Measurements from ENCODE around the gene SHISA5.

The SHISA5 gene

DNA sequence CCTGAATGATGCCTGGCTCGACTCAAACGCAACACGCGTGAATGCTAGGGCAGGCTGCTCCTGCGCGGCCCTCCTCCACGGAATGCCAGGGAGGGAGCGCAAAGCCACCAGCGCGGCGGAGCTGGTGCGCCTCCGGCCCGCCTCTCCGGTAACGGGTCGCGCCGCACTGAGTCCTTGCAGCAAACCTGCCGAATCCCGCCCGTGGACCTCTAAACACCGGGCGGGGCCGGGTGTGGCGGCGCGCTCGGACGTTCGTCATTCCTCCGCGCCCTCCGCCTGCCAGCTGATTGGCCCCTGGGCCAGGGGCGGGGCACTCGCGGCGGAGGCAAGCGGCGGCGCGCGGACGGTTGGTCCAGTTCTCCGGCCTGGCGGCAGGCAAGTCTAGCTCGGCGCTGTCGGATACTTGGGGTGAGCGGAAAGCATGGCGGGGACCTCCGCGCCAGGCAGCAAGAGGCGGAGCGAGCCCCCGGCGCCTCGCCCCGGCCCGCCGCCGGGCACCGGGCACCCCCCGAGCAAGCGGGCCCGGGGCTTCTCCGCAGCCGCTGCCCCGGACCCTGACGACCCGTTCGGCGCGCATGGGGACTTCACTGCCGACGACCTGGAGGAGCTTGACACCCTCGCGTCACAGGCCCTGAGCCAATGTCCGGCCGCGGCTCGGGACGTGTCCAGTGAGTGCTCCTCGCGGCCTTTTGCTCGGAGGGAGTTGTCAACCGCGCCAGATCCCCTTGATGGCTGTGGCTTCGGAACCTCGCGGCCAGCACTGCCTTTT is 57.4 kb downstream of the SHISA5 start, which contains the start of gene ATRIP:
Gene ATRIP, plus strand, starts transcription at position 313 of the 769 bp plus-strand sequence. Its CDS starts 109 bp downstream, at position 422.
- DNase-seq = peak; percentile 65

DNA sequence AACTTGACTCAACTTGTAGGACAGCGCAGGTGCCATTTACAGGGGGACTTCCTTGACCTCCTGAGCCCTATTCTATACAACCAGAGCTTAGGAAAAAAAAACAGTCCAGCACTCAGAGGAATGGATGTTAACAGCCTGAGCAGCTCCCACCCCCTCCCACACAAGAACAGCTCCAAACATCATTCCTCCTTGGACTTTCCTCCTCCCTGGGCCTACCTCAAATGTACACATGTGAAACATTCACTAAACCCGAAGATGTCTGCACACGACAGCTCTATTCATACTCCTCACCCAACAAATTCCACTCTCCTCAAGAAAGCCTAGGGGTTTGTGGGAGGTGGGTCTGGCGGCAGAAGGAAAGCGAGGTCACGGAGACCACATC is 57.9 kb downstream of the SHISA5 start:
- no peak for DNase-seq

DNA sequence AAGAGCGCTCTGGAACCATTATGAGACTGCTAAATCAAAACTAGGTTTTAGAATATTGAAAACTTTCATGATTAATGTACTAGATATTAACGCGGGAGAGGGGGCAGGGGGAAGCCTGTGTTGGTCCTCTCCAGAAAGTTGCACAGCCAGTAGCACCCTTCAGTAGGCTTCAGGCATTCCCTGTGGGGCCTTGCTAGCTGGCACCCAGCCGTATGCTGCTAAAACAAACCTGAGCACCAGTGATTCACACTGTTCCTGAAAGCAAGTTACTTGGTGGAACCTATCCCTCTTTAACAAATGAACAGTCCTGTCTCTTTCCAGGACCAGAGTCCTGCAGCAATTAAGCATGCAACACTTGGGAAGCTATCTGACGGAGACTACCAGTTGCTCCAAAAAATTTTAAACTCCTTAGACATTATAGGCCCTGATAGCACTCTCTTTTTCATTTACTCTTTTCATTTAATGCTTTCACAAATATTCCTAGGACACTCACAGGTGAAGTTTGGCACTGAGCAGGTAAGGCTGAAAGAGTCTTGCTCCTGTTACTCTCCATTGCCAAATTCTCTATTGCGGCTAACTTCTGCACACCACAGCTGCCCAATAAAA is 58.6 kb downstream of the SHISA5 start:
- DNase-seq = no peak

DNA sequence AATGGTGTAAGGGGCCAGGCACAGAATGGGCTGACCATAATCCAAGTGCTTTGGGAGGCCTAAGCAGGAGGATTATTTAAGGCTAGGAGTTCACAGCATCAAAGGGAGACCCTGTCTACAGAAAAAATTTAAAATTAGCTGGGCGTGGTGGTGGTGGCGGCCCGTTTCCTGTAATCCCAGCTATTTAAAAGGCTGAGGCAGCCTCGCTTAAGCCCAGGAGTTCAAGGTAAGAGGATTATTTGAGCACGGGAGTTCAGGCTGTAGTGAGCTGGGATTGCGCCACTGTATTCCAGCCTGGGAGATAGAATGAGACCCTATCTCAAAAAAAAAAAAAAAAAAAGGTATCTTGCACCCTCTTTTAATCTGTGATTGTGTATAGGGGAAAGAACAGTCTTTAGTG is 62.0 kb downstream of the SHISA5 start:
- no peak for DNase-seq

DNA sequence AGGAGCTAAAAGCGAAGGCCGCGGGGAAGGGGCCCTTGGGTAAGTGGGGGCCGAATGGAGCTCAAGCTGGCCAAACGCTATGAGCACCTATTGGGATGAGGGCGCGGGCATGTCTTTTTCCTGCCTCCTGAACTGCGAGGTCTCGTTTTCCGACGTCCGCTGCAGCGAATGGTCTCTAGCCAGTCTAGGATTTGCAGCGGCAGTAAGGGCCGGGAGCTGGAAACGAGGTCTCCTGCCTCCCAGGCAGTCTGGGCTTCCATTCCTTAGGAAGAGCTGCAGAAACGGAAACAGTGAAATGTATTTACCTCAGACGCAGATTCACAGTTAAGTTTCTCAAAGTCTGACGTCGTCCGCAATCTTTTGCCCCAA is 63.4 kb downstream of the SHISA5 start:
- DNase-seq = no peak

DNA sequence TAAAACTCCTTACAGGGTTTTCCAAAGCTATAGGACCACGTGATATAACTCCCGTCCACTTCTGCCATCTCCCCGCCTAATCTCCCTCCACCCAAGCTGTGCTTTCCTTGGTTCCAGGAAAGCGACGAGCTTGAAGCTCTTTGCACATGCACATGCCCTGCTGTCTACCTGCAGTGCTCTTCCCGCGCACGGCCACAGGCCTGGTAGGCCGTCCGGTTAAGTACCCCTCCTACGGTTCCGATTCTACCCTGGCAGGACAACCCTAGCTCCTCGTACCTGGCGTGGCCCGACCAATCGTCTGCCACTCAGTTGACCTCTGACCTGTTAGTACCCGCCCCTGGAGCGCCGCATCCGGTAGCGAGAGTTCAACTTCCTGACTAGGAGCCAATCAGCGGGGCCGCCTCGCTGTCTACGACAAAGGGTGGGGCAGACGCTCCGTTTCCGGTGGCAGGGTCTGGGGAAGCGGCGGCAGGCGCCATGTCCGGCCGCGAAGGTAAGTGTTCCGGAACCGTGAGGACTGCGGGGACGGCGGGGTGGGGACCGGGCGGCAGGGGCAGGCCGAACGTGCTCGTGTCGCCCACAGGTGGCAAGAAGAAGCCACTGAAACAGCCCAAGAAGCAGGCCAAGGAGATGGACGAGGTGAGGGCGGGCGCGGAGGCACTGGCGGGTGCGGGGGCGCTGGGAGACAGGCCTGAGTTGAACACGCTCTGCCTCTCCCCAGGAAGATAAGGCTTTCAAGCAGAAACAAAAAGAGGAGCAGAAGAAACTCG is 64.0 kb downstream of the SHISA5 start, which contains the start of the genes CCDC51 and TMA7:
Gene CCDC51, minus strand, starts transcription at position 300 of the 770 bp plus-strand sequence. CDS start 4,991 bp downstream, outside the sequence.
Gene TMA7, plus strand, starts transcription at position 438 of the 770 bp plus-strand sequence. Its CDS starts 40 bp downstream, at position 478.
- peak; percentile 87 for DNase-seq

DNA sequence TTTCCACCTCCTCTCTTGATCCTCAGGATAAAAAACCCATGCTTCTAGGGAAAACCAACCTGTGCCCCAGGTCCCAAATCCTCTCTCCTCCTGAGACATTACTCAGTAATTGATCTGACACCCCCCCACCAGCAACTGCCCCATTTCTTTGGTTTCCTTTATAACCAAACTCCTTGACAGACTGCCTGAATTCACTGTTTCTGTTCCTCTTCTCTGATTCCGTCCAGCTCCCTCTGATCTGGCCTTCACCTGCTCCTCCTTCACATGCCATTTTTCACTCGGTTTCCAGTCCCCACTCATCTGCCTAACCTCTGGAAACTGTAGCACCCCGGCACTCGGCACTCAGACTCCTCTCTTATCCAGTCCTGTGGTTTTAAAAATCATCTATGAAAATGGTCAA is 66.2 kb downstream of the SHISA5 start:
- no peak for DNase-seq

DNA sequence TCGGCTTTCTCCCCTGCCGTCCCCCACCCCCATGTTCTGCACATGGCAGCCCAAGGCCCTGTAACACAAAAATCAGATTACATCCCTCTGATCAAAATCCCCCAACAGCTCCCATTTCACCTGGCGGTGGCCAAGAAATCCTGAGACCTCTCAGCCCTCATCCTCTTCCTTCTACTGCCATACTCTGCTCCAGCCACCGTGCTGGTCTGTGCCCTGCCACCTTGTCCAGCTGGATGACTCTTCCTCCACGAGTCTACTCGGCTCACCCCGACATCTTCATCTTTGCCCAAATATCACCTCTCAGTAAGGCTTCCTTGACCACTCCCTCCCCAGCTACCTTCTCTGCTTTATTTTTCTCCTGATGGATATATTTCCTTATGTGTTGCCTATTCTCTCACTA is 67.1 kb downstream of the SHISA5 start:
- no peak for DNase-seq

DNA sequence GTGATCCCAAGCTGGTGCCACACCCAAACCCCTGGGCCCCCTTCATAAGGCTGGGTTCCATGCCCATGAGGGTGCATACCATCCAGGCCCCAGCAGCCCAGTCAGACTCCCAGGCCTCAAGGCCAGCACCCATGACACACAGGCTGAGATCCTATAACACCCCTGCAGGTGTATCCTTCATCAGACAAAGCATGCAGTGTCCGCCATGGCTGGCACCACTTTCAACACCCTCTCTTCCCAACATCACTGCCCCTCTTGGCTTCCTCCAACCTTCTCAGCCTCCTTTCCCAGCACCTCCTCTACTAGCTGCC is 67.5 kb downstream of the SHISA5 start:
- no peak for DNase-seq

DNA sequence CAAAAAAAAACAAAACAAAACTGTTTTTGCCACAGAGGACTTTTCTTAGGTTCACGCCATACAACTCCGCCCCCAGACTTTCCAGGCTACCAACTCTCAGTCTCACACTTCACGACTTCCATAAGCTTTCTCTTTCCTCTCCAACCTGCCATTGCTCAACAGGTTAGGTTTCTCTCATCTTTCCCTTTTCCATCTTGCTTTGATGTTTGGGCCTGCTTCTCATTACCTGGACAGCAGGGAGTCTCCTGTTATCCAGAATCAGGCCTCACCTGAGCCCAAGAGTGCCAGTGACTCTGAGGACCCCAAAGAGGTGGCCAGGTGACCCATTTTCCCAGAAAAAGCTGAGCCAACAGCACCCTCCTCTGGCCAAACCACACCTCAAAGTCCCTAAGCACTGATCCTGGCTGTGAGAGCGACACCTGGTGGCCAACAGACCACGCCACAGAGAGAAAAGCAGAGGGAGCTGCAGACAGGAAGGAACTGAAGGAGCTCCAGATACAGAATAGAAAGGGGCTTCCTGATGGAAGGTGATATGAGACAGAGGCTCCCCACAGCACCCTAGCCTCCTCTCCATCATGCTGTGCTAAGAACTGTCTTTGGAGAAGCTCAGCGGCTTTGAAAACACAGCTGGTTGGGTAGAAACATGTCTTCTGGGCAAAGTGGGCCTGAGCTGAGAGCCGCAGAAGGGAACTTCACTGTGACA is 68.0 kb downstream of the SHISA5 start:
- DNase-seq = peak; percentile 81

DNA sequence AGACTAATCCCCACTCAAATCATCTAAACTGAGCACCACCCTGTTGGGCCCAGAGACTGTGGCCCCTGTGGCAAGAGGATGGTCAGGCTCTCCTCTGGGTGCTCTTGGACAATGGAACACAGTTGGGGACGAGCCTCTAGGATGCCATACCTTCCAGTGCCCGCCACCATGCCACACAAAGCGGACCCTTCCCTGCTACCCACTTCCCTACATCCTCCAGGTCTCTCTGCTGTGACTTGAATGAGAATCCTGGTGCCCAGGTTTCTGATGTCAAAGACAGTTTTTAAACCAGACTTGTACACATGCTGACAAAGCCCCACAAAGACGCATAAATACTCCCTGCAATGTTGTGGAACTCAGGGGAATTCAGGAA is 68.8 kb downstream of the SHISA5 start:
- DNase-seq = no peak

DNA sequence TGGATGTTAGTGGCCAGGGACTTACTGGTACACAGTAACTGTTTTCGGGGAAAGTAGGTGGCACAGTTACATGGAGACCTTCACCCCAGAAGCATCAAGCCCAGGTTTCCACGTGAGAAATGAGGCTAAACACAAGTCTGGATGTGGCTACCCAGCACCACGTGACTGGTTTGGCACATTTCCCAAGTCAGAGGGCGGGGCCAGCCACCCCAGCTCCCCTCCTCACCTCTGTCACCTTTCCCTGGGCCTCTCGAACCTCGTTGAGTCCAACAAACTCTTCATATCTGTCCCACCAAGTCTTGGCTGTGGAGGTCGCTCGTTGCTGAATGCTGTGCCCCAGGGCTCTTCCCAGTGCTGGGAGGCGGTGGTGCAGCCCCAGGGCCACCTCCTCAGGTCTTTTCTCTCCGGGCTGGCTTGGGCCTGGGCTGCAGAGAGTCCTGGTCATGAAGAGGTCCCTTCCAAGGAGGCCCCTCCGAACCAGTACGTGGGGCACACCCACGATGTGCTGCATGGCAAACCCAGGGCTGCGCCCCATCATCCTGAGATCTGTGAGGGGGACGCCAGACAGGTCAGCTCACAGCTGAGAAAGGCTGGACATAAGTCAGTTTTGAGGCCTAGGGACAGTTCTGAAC is 69.3 kb downstream of the SHISA5 start:
- DNase-seq = no peak

DNA sequence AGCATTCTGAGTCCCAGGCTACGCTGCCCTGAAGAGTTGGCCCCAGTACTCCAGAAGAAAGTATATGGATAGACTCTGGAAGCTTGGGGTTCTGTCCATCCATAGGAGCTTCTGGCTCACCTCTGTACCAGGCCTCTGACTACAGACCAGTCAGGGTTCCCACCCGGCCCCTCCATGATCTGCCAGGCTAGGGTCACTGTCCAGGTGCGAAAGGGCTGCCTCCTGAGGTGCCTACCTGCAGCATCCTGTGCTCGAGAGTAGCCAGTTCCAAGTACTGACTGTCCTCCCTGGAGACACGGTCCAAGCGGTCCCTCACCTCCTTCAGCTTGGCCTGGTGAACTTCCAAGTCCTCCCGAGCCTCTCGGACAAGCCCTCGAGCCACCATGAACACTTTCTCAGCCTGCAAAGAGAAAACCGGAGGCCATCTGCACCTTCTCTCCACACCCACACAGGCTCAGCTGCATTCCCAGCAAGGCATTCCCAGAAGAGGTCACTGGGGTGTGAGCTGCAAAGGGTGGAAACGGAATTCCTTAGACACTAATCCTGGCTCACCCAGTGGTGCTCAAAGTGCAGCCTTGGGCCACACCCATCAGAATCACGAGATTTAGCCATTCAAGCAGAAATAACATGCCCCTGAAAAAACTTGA is 70.4 kb downstream of the SHISA5 start:
- no peak for DNase-seq

DNA sequence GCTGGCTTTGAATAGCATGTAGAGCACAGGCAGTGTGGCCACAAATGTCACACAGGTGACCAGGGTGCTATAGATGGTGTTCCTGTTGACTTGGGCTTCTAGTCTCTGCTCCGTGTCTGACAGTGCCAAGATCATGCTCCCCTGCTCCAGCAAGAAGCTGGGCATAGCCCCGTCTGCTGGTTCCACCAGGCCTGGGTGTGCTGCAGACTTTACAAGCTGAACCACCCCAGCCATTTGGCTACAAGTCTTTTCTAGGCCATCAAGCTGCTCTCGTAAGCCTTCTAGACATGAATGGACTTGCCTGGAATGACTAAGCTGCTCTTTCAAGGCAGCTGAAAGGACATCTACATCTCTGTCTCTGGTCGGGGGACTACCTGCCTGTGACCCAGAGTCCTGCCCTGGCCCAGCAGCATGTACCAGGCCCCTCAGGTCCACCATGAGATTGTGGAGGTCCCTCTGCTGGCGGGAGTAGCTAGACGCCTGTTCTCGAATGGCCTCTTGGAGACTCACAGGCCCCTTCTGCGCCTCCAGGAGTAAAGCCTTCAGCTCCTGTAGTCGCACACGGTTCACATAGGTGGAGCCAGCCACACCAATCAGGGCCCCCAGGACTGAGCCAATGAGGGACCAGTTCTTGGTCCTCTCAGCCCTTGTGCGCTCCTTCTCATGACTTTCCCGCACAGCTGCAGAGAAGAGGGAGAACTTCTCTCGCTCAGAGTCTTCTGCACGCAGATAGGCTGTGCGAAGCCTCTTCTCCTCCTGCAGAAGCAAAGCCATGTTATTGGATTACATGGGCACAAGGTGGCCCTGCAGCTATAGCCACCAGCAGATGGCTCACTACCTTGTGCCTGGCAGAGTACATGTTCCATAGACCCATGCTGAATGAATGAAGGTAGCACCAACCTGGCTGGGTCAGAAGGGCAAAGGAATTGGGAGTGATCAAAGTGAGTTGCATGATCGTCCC is 71.3 kb downstream of the SHISA5 start:
- DNase-seq = no peak

DNA sequence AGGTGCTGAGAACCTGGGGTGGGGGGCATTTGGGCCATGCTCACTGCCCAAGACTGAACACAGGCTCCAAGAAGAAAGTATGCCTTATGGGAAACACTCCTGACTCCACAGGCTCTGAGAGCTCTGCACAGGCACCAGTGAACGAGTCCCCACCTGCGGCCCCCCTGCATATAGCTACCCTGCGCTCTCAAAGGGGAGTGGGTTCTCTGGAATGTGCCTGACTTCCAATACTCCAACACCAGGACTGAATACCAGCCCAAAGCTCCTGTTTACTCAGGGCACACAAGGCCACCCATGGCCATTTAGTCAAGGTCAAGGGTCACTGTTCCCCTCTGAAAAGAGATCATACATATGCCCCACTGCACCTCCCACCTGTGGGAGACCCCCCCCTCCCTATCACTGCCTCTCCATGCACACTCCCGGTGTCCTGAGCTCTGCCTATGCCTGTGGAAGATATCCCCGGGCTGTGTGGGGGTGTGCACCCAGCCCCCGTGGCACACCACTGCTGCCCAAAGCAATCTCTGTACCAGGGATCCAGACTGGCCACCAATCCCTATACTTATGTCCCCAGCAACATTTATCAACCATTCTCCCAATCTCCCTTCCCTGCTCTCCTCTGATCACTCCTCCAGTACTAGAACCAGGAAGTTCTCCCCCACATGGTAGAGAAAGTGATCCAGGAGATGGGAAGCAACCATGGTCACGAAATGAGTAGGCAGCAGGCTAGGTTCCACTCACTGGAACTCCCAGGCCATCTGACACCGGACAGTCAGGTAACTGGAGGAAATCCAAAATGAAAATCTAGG is 72.5 kb downstream of the SHISA5 start:
- DNase-seq = no peak

DNA sequence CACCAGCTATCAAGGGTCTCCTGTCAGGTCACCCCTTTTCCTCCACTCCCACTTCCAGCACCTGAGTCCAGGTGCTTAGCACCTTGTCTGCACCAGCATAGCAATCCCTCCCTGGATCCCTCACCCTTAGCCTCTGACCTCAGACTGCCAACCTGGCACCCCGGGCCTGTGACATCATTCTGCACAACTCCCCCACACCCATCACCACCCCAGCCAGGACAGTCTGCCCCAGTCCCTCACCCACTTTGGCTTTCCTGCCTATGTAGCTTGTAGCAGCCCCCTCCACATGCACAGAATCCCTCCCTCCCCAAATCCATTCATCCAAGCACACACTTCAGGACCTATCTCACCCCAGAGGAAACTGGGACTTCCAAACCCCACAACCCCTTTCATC is 73.3 kb downstream of the SHISA5 start:
- DNase-seq = no peak

DNA sequence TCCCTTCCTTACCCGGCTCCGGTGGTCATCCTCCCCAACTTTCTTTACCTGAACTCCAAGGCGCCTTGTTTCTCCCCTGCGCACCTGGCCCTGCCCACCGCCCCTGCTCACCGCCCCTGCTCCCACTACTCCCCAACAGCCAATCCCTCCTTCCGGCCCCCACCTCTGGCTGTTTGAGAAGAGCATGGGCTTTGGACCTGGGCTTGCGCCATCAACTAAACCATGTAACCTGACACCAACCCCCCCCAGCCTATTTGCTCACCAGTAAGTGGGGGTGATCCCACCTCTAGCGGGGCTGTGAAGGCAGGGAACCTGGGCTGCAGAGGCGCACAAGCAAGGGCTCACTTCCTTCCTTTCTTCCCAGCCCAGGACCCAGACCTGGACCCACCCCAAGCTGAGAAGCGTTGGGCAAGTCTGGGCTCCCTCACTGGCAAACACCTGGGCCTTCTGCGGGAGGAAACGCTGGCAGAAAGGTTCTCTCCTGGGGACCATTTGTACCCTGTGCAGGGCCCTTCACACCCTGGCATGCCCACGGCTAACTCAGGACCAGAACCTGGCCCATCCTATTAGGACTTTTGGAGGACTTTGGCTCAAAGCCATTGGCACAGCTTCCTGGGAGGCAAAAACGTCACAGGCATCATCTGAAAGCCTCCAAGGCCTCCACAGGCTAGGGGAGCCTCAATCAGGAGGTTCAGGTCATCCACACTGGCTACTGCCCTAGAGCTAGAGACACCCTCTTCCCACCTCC is 73.8 kb downstream of the SHISA5 start, which contains the start of gene PLXNB1:
Gene PLXNB1, minus strand, starts transcription at position 127 of the 748 bp plus-strand sequence. CDS start 5,475 bp downstream, outside the sequence.
- peak; percentile 59 for DNase-seq

DNA sequence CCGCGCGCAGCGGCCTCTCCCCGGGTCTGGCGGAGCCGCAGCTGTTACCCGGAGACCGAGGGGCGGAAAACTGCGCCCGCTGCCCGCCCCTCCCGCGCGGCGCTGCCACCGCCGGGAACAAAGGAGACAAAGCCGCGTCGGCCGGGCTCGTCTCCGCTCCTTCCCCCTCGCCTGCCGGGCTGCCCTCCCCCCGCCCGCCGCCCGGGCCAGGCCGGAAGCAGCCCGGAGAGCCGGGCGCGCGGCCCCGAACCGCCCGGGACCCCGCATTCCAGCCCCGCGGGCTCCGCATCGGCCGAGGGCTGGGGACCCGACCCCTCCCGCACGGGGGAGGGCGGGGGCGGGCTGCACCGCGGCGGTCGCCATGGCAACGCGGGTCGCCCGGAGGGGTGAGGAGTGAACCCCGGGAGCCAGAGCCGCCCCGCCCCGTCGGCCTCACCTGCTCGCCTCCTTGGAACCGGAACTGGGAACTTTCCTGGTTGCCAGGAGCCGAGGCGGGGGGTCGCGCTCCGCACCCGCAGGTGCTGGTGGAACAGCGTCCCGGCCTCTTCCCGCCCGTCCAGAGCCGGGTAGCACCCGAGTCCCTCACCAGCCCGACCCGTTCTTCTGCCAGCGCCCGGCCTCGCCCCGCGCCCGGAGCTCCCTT is 74.5 kb downstream of the SHISA5 start:
- peak; percentile 57 for DNase-seq

Measured in NCI-H510A treated with DMSO at 0.1 percent for 48 hours (cell line).